HG02610 (cell line): ENCODE measurements around the gene SNX10.

Experiments used
- ATAC-seq: cut with Tn5 transposase; IDR thresholded peaks from one replicate; pipeline ENCODE4 v1.9.1; 2021; ENCODE audit warnings: mild to moderate bottlenecking, moderate library complexity; ENCODE audit not compliant: unreplicated experiment

The SNX10 gene

GRCh38 chr7:26295586-26295985 lies 3.9 kb downstream of the SNX10 start:
- no peak for ATAC-seq

- ATAC-seq = no peak
Observed at GRCh38 chr7:26298472-26299058, 6.9 kb downstream of the SNX10 start.

GRCh38 chr7:26305090-26305868 lies 13.6 kb downstream of the SNX10 start:
- ATAC-seq = no peak

- ATAC-seq = no peak
Observed at GRCh38 chr7:26305869-26306665, 14.4 kb downstream of the SNX10 start.

GRCh38 chr7:26306790-26307189 lies 15.1 kb downstream of the SNX10 start:
- no peak for ATAC-seq

GRCh38 chr7:26307226-26307625 lies 15.6 kb downstream of the SNX10 start:
- ATAC-seq = no peak

- no peak for ATAC-seq
Observed at GRCh38 chr7:26307791-26308190, 16.1 kb downstream of the SNX10 start.

GRCh38 chr7:26308551-26308950 lies 16.9 kb downstream of the SNX10 start:
- no peak for ATAC-seq

- no peak for ATAC-seq
Observed at GRCh38 chr7:26309089-26309488, 17.4 kb downstream of the SNX10 start.

GRCh38 chr7:26311798-26312197 lies 20.1 kb downstream of the SNX10 start:
- no peak for ATAC-seq

- ATAC-seq = no peak
Observed at GRCh38 chr7:26317211-26317610, 25.5 kb downstream of the SNX10 start.

GRCh38 chr7:26318921-26319320 lies 27.3 kb downstream of the SNX10 start:
- no peak for ATAC-seq

- ATAC-seq = no peak
Observed at GRCh38 chr7:26319636-26320035, 28.0 kb downstream of the SNX10 start.

GRCh38 chr7:26320878-26321277 lies 29.2 kb downstream of the SNX10 start:
- no peak for ATAC-seq

- ATAC-seq = no peak
Observed at GRCh38 chr7:26321435-26321834, 29.8 kb downstream of the SNX10 start.

GRCh38 chr7:26326211-26326610 lies 34.5 kb downstream of the SNX10 start:
- no peak for ATAC-seq

GRCh38 chr7:26328498-26329390 lies 37.1 kb downstream of the SNX10 start:
- no peak for ATAC-seq

- ATAC-seq = no peak
Observed at GRCh38 chr7:26329520-26330255, 38.0 kb downstream of the SNX10 start.

GRCh38 chr7:26331113-26331512 lies 39.5 kb downstream of the SNX10 start:
- no peak for ATAC-seq

- no peak for ATAC-seq
Observed at GRCh38 chr7:26331789-26332188, 40.1 kb downstream of the SNX10 start.
